ENCODE results near the gene NDUFS3.
"Not testable (repeated sequence)": the region's sequence is repeated elsewhere in the genome, so short reads cannot be mapped to it uniquely, and the experiment has no call there.

Gene NDUFS3

DNA sequence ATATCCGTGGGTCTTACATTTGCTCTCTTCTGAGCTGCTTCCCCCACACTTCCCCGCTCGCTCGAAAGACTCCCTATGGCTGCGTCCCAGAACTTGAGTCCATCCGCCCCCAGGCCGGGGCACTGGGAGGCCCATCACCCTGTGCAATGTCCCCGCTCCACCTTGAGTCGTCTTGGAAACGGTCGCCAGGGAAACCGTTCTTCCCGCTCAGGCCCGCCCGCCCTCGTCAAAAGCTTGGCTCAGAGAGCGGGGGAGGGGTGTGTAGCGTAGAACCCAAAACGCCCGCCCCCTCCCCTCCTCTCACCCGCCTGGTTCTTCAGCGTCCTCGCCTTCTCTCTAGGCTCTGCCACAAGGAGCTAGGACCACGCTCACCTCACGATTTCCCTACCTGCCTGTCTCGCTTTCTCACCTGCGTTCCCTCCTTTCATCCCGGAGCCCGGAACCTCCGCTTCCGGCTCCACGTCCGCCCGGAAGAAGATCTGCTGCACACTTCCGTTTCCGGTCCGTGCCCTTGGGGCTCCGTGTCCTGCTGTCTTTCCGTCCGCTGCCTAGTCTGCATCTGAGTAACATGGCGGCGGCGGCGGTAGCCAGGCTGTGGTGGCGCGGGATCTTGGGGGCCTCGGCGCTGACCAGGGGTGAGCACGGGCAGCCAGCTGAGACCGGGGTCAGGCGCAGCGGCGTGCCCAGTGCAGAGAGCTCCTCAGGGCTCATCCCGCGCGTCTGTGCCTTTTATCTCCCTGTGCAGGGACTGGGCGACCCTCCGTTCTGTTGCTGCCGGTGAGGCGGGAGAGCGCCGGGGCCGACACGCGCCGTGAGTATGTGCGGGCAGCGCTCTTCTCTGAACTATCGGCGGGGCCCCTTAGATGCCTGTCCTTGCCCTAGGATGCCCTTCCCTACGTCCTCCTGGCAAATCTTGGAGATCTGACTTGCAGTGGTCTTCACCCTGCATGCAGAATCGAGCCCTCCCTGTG, at the start of gene NDUFS3, which contains the start of gene KBTBD4:
Gene NDUFS3 (plus strand): TSS at position 551 of the 971 bp plus-strand sequence. CDS start 18 bp downstream, at position 569.
Gene KBTBD4 (minus strand): TSS at position 447 of the 971 bp plus-strand sequence. CDS start 19 bp downstream, at position 428.
- peak; percentile 92 for DNase-seq (ENCODE audit: low spot score)

DNA sequence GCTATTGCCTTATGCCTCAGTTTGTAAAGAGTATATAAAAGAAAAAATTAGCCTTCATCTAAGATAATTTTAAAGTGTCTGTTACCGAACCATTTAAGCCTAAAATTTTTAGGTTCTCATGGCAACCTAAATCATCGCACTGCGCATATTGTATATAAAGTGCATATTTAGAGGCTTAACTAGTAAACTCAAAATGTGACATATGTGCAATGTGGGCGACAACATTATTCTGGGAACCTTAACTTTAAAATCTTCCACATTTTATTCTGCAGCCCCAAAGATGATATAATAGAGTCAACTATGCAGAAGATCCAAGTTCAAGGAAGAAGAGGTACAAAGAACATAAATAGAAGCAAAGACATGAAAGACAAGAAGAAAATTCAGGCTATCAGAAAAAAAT, 48.9 kb upstream of the NDUFS3 start:
- no peak for DNase-seq (ENCODE audit: low spot score)

DNA sequence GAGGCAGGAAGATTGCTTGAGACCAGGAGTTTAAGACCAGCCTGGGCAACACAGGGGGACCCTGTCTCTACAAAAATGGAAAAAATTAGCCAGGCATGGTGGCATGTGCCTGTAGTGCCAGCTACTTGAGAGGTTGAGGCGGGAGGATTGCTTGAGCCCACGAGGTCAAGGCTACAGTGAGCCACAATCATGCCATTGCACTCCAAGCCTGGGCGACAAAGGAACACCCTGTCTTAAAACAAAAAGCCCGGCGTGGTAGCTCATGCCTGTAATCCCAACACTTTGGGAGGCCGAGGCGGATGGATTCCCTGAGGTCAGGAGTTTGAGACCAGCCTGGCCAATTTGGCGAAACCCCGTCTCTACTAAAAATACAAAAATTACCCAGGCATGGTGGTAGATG, 48.2 kb upstream of the NDUFS3 start:
- DNase-seq (ENCODE audit: low spot score) = not testable (repeated sequence)

DNA sequence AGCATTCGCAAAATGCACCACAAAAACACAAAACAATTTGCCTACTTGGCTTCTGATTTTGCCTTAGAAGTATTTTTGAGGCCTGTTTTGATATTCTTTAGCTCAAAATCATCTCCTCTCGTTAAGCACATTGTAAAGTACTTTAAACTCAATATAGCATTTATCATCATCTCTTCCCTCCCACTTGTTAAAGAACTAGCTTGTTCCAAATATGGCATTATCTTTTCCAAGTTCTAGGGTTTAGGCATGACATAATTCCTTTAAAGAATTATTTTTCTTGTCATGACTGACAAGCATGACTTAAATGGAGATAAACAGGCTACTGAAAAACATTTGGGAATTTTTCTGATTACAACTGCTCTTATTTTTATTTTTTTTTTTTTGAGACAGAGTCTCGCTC, 47.2 kb upstream of the NDUFS3 start:
- DNase-seq (ENCODE audit: low spot score) = no peak

DNA sequence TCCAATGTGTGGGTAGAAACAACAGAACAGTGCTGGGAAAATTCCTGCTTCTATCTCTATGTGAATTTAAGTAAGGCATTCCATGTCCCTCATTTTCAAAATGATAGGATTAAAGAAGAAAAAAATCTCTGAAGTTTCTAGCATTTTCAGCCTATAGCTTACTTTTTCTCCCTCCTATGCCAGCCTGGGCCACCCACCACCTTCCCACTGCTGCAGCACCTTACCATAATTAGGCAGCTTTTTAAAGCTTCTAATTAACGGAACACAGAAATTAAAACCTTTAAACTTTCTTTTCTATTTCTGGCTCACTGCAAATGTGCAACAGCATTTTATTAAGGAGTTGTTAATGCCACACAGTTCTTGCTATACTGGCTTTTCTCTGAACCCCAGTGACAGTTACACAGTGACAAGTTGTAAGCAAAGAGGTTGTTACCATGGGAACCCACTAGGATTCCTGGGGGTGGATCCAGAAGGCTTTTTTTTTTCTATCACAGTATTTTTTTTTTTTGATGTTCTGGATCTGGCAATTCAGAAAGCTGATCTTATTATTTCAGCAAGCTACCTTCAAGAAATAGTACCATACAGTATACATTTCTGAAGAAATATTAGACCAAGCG, 46.2 kb upstream of the NDUFS3 start:
- no peak for DNase-seq (ENCODE audit: low spot score)

DNA sequence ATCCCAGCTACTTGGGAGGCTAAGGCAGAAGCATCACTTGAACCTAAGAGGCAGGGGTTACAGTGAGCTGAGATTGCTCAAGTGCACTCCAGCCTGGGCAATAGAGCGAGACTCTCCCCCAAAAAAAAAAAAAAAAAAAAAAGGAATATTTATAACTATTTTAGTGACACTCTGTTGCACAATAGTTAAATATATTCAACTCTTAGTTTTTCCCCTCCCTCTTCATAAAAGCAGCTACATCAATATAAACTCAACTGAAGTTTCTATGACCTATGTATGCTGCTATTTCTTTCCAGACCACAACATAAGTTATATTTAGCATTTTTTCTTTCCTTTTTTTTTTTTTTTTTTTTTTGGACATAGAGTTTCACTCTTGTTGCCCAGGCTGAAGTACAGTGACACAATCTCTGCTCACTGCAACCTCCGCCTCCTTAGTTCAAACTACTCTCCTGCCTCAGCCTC, 45.2 kb upstream of the NDUFS3 start:
- DNase-seq (ENCODE audit: low spot score) = no peak

DNA sequence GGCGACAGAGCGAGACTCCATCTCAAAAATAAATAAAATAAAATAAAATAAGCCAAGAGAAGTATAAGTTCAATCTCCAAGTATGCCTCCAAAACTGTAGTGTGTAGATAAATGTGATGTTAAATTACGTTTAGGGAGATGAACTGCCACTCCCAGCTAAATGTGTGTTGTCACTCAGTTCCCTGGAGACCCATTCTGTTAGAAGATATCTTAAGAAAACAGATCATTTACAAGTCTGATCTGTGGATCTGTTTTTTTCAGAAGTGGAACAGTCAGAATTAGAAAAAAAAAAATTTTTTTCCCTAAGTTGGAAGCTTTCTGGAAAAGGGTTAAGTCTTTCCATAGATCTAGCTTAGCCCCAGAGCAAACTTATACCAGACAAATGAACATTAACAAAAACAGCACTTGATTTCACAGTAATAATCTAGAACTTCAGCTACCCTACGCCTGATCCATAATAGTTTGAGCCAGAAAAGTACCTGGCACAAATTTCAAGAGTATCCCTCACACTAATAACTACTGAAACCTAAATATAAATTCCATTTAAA, 44.1 kb upstream of the NDUFS3 start:
- DNase-seq (ENCODE audit: low spot score) = no peak

DNA sequence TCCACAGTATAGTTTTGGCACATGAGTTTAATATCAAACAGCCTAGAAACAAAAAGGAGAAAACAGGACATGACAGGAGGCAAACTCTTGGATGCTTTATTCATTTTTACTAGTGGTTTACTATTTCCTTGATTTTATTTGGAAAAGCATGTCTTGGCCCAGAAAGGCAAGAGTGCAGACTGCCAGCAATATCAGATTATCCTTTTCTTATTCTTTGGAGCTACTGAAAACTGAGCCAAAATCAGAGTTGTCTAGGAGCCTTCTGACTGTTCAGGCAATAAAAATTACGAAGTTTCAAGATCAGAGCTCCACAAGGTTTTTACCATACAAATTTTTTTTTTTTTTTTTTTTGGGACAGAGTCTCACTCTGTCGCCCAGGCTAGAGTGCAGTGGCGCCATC, 42.0 kb upstream of the NDUFS3 start:
- no peak for DNase-seq (ENCODE audit: low spot score)

DNA sequence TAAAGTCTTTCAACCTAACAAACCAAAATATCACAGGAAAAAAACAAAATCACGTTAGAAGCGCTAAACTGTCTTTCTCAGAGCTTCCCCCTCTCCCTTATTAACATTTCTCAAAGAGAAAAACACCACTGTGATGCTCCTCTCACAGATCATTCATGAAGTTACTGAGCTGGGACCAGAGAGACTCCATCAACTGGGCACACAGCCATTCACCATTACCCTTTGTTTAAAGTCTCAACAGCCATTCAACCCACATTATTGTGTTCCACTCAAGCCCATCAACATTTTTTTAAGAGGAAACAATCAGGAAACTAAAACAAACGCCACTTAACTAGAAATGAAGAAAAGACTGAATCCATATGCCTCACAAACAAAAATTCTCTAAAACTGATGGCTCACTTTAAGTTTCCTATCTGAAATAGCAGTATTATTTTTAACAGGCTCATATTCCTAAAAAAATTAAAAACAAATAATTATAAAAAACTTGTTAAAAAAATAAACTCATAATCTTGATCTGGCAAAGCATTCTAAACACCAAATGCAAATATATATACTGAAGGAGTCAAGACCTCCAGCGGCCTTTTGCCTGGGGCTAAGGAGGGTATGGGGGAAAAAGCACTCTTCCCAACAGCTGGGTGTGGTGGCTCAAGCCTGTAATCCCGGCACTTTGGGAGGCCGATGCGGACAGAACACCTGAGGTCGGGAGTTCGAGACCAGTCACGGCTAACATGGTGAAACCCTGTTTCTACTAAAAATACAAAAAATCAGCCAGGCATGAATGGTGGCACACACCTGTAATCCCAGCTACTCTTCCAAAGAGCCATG, 39.9 kb upstream of the NDUFS3 start:
- DNase-seq (ENCODE audit: low spot score) = no peak

DNA sequence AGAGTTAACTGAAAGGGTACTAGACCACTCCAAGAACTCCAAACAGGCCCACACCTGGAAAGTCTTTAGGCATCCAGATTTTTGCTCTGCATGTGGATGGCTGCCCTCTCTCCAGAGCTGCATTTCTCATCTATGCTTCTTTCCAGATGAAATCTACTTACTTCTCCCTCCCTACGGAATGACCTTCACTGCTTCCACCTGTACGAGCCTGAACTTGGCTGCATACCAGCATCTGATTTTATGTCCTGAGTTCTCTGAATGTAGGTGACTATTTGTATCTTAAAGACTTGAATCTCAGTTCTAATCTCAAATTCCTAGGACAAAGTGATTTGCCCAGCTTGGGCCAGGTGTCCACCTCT, 39.2 kb upstream of the NDUFS3 start:
- no peak for DNase-seq (ENCODE audit: low spot score)

DNA sequence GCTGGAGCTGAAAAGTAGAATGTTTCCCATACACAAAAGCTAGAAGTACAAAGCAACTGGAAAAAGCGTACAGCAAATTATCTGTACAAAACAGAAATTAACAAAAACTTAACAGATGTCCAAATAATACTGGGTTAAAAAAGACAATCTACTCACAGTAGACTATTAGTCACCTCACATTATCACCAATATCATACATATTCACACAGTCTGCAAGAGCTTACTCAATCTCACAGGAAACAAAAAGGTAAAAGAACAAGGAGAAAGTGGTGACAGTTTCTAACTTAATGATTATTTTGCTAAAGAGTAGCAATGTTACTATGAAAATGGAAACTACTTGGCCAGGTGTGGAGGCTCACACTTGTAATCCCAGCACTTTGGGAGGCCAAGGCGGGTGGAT, 37.8 kb upstream of the NDUFS3 start:
- no peak for DNase-seq (ENCODE audit: low spot score)

DNA sequence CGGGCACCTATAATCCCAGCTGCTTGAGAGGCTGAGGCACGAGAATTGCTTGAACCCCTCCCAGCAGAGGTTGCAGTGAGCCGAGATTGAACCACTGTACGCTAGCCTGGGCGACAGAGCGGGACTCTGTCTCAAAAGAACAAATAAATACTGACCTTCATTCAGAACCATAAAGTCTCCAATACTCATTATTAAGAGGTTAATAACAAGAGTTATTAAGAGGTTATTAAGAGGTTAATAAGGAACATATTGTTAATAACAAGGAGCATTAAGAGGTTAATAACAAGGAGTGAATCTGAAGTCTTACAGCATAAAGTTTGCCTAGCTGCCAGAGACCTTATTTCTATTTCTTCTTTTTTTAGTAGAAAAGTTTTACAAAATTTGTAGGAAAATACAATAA, 33.6 kb upstream of the NDUFS3 start:
- DNase-seq (ENCODE audit: low spot score) = no peak

DNA sequence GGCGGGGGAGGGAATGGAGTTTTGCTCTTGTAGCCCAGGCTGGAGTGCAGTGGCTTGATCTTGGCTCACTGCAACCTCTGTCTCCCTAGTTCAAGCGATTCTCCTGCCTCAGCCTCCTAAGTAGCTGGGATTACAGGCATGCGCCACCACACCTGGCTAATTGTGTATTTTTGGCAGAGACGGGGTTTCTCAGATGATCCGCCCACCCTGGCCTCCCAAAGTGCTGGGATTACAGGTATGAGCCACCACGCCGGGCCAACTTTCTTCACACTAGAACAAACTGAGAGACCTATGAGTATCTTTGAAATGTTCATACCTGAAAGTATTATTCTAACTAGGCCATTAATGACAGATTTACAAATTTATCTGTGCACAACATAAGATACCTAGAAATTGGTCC, 32.6 kb upstream of the NDUFS3 start:
- not testable (repeated sequence) for DNase-seq (ENCODE audit: low spot score)

DNA sequence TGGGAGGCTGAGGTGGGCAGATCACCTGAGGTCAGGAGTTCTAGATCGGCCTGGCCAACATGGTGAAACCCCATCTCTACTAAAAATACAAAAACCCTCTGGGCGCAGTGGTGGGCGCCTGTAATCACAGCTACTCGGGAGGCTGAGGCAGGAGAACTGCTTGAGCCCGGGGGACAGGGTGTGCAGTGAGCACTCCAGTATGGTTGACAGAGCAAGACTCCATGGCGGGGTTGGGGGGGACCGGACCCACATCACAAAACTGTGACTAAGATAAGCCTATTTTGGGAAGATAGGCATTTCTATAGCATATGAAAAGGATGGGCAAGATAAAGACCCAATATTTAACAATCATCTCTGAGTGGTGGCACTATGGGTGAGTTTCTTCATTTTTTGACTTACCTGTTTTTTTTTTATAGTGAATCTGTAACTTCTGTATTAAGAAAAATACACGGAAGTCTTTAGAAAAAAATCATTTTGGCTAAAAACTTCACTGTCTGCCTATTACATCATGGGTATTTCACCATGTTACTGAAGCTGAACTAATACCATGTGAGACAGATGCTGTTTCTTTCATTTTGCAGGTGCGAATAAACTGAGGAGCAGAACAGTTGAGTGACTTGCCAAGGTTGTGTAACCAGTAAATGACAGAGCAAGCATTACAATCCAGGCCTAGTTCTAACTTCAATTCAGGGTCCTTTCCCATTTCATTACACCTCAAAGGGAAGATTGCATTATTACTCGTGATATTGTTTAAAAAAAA, 28.4 kb upstream of the NDUFS3 start:
- DNase-seq (ENCODE audit: low spot score) = peak; percentile 64

DNA sequence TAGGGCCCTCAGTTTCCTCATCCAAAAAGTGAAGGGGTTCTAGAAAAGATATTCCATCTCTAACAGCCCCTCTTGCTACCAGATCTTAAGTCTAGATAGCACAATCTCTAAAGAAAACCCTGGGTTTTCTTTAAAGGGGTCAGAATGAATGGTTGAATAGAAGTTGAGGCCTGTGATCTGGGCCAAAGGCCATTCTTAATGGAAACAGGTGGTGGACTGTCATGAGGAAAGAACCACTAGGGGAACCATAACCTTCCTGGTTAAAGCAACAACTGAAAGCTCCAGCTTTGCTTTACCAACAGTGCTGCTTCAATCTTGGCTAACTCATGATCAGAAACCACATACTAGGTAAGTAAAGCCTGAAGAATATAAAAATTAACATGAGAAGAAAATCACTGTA, 27.8 kb upstream of the NDUFS3 start:
- peak; percentile 80 for DNase-seq (ENCODE audit: low spot score)

DNA sequence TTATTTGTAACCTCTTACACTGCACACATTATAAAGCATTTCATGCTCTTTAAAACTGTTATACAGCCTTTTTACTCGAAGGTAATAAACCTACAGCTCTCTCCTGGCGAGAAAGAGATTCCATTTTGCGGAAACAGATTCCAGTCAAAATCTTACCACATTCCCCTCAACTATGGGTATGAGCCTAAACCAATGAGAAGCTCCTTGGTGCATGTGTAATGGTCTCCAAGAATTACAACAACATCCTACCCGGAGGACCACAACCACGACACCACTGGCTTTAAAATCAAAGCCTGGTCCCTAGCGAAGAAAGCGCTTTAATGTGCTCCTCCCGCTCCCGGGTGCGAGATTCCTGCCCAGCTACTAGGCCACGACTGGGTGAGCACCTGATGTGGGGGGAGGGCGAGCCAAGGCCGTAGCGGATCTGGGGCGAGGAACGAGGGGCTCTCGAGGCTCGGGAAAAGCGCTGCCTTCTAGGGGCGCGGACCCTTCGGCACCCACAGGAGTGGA, 26.8 kb upstream of the NDUFS3 start:
- peak; percentile 64 for DNase-seq (ENCODE audit: low spot score)

DNA sequence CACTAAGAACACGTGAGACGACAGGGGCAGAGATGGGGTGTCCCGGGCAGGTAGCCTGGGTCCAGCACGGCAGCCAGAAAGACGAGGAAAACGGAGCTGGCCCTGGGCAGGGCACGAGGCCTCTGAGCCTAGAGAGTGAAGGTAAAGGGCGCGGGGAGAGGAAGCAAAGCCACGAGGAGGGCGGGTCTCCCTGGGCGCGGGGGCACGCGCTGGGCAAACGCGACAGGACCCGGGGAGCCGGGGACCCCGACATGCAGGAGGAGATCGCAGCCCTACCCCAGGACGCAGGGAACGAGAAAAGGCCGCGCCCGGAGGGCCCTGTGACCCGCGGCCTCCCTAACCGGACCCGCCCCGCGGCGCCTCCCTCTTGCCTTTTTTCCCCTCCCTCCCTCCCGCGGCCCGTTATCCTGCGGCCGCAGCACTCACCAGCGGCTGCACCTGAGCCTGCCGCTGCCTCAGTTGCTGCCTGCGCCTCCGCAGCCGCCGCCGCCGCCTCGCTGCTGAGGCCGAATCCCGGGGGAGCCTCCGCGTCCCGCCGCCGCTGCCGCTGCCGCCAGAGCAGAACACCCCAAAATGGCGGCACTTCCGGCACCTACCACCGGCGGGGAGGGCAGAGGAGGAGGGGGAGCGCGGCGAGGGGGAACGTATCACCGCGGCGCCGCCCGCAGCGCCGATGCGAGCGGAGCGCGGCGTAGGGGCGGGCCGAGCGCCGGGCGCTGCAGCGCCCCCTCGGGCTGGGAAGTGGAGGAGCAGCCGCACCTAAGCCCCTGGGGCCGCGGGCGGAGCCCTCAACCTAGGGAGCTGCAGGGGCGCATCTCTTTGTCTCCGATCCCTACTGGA, 26.1 kb upstream of the NDUFS3 start, which contains the start of gene CELF1:
Gene CELF1 (minus strand): TSS at position 567 of the 840 bp plus-strand sequence. CDS start 53,609 bp downstream, outside the sequence.
- peak; percentile 94 for DNase-seq (ENCODE audit: low spot score)

DNA sequence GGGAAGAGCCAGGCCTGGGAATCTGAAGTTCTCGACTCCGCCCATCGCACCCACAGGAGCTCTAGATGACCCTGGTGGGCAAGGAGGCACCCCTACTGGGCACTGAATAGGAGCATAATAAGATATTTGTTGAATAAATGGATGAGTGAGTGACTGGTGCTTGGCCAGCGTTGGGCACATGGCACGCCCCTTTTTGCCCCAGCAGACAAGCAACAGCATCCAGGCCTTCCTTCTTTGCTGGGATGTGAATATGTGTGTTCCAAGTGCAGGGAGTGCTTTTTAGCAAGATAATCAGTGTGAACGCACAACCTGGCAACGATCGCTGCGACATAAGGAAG, 25.5 kb upstream of the NDUFS3 start:
- DNase-seq (ENCODE audit: low spot score) = no peak

DNA sequence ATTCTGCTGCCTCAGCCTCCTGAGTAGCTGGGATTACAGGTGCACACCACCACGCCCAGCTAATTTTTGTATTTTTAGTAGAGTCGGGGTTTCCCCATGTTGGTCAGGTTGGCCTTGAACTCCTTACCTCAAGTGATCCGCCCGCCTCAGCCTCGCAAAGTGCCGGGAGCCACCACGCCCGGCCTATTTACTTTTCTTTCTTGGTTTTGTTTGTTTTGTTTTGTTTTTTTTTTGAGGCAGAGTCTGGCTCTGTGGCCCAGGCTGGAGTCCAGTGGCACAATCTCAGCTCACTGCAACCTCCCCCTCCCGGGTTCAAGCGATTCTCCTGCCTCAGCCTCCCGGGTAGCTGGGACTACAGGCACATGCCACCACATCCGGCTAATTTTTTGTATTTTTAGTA, 21.9 kb upstream of the NDUFS3 start:
- DNase-seq (ENCODE audit: low spot score) = not testable (repeated sequence)

DNA sequence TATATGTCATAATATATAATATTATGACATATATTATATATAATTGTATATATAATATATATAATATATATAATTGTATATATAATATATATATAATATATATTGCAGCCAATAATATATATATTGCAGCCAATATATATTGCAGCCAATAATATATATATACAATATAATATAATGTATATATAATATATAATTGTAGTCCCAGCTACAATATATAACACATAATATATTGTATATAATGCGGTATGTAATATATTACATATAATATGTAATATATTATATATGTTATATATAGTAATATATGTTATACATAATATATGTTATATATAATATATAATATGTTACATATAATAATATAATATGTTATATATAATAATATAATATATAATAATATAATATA, 20.2 kb upstream of the NDUFS3 start:
- no peak for DNase-seq (ENCODE audit: low spot score)
